ENCODE measurements around the gene KDM1A. TPM values are rescaled to one million over a fixed set of nuclear protein-coding genes. Genes with fewer than 3 reads are reported as not detected.

KDM1A gene
- total RNA-seq, 1 donor from 2014 or later, result 44.5 TPM

GRCh38 chr1:23074012-23074411 is 54.7 kb downstream of the KDM1A start:
- no peak for ATAC-seq

GRCh38 chr1:23079025-23079424 is 59.8 kb downstream of the KDM1A start:
- ATAC-seq, result no peak

- no peak for ATAC-seq
These were observed 61.6 kb downstream of the KDM1A start for GRCh38 chr1:23080885-23081284.

GRCh38 chr1:23081376-23081775 is 62.1 kb downstream of the KDM1A start:
- ATAC-seq, result no peak

- ATAC-seq, result no peak
These were observed 64.6 kb downstream of the KDM1A start for GRCh38 chr1:23083714-23084480.

GRCh38 chr1:23084880-23085279 is 65.6 kb downstream of the KDM1A start:
- ATAC-seq, result no peak

GRCh38 chr1:23085696-23086095 is 66.4 kb downstream of the KDM1A start:
- ATAC-seq, result no peak

- no peak for ATAC-seq
These were observed 68.8 kb downstream of the KDM1A start for GRCh38 chr1:23088027-23088426.

GRCh38 chr1:23090056-23090455 is 70.8 kb downstream of the KDM1A start:
- no peak for ATAC-seq

GRCh38 chr1:23091545-23091944 is 72.3 kb downstream of the KDM1A start:
- ATAC-seq, result no peak

GRCh38 chr1:23092447-23092846 is 73.2 kb downstream of the KDM1A start:
- no peak for ATAC-seq

GRCh38 chr1:23097316-23097715 is 78.0 kb downstream of the KDM1A start:
- ATAC-seq, result peak; percentile 42

GRCh38 chr1:23098463-23099170 is 79.3 kb downstream of the KDM1A start:
- ATAC-seq, result peak; percentile 63

- ATAC-seq, result no peak
These were observed 79.9 kb downstream of the KDM1A start for GRCh38 chr1:23099171-23099536.

- ATAC-seq, result peak; percentile 33
These were observed 80.9 kb downstream of the KDM1A start for GRCh38 chr1:23100074-23100748.

GRCh38 chr1:23101101-23101827 is 82.0 kb downstream of the KDM1A start:
- no peak for ATAC-seq

GRCh38 chr1:23101887-23102286 is 82.6 kb downstream of the KDM1A start:
- no peak for ATAC-seq

GRCh38 chr1:23102289-23102688 is 83.0 kb downstream of the KDM1A start:
- peak; percentile 10 for ATAC-seq

- ATAC-seq, result peak; percentile 40
These were observed 84.0 kb downstream of the KDM1A start for GRCh38 chr1:23103001-23103889.

- ATAC-seq, result no peak
These were observed 89.8 kb downstream of the KDM1A start for GRCh38 chr1:23108918-23109533.

- no peak for ATAC-seq
These were observed 91.1 kb downstream of the KDM1A start for GRCh38 chr1:23110391-23110790.

Data from esophagus mucosa (tissue), 1 donor.